Esophagus muscularis mucosa (tissue), 4 donors: Measurements from ENCODE around the gene TROAP.

Experiments
- CTCF ChIP-seq, 3 experiments: fragments of 200-600 bp in 2 of 3; fragments of 450-650 bp in 1 of 3; sonication (generic) in 2 of 3; IDR thresholded peaks; one replicate each; pipeline ENCODE4 v1.5.1; 2017 to 2019; ENCODE audit warnings: antibody characterized with exemption in 3 of 3, mild to moderate bottlenecking in 2 of 3, moderate library complexity in 1 of 3
- EP300 ChIP-seq: sonication (generic); formaldehyde crosslinking; IDR thresholded peaks from one replicate; pipeline ENCODE4 v1.6.1; 2017; ENCODE audit warnings: antibody characterized with exemption
- POLR2A ChIP-seq: fragments of 450-650 bp; IDR thresholded peaks from one replicate; pipeline ENCODE4 v1.6.1; 2017; ENCODE audit warnings: antibody characterized with exemption, moderate library complexity, mild to moderate bottlenecking, low read depth
- POLR2AphosphoS5 ChIP-seq, 2 donors: sonication (generic); formaldehyde crosslinking; IDR thresholded peaks; one replicate each; pipeline ENCODE4 v1.6.1; 2017; ENCODE audit warnings: antibody characterized with exemption in 2 of 2

- TF ChIP-seq CTCF (IDR thresholded peaks at IDR 0.05): no peak
- no peak for TF ChIP-seq POLR2A
- TF ChIP-seq POLR2AphosphoS5 (IDR thresholded peaks at IDR 0.05): no peak
- no peak for TF ChIP-seq EP300
Observed at GRCh38 chr12:49335118-49335954, 12.3 kb downstream of the TROAP start.
